MM.1S (cell line): ENCODE results near the gene PKD2L1.

Experiments
- DNase-seq: peaks from one replicate; pipeline ENCODE4 v3.0.0-alpha.2; 2015
- H2AFZ ChIP-seq: fragments of 300-600 bp; sonication (generic); 2 replicates; pipeline ENCODE4 v1.6.0; 2016; ENCODE audit warnings: antibody characterized with exemption, low read length
- H3F3A ChIP-seq: fragments of 300-600 bp; sonication (generic); 2 replicates; pipeline ENCODE4 v1.6.1; 2016; ENCODE audit warnings: mild to moderate bottlenecking, antibody characterized with exemption, low read length, moderate library complexity, mixed read lengths; ENCODE audit not compliant: insufficient read depth
- H3K27ac ChIP-seq: fragments of 300-600 bp; sonication (generic); 2 replicates; pipeline ENCODE4 v1.5.1; 2016; ENCODE audit warnings: mild to moderate bottlenecking, low read length
- H3K27me3 ChIP-seq: fragments of 300-600 bp; sonication (generic); replicated peaks from 2 replicates; pipeline ENCODE4 v1.6.0; 2016; ENCODE audit warnings: low read length; ENCODE audit not compliant: insufficient read depth
- H3K36me3 ChIP-seq: fragments of 300-600 bp; sonication (generic); replicated peaks from 2 replicates; pipeline ENCODE4 v1.6.1; 2016; ENCODE audit warnings: mild to moderate bottlenecking, low read length, mixed read lengths; ENCODE audit not compliant: insufficient read depth
- H3K4me1 ChIP-seq: fragments of 300-600 bp; sonication (generic); 2 replicates; pipeline ENCODE4 v1.6.1; 2016; ENCODE audit warnings: low read length, mixed read lengths
- H3K4me2 ChIP-seq: fragments of 300-600 bp; sonication (generic); 2 replicates; pipeline ENCODE4 v1.6.0; 2016; ENCODE audit warnings: low read depth, low read length
- H3K4me3 ChIP-seq: fragments of 300-600 bp; sonication (generic); 2 replicates; pipeline ENCODE4 v1.5.1; 2016; ENCODE audit warnings: low read length, mixed read lengths
- H3K79me2 ChIP-seq: fragments of 300-600 bp; sonication (generic); 2 replicates; pipeline ENCODE4 v1.6.1; 2016; ENCODE audit warnings: mixed run types, low read length, mixed read lengths
- H3K9ac ChIP-seq: fragments of 300-600 bp; sonication (generic); 2 replicates; pipeline ENCODE4 v1.6.1; 2016; ENCODE audit warnings: low read length, mixed read lengths
- H3K9me2 ChIP-seq: fragments of 300-600 bp; sonication (generic); replicated peaks from 2 replicates; pipeline ENCODE4 v1.6.1; 2016; ENCODE audit warnings: mild to moderate bottlenecking, low read length, mixed read lengths; ENCODE audit not compliant: insufficient read depth
- H3K9me3 ChIP-seq: fragments of 300-600 bp; sonication (generic); replicated peaks from 2 replicates; pipeline ENCODE4 v1.6.1; 2016; ENCODE audit warnings: mild to moderate bottlenecking, low read length, mixed read lengths; ENCODE audit not compliant: insufficient read depth
- H4K20me1 ChIP-seq: fragments of 300-600 bp; sonication (generic); 2 replicates; pipeline ENCODE4 v1.6.1; 2016; ENCODE audit warnings: mild to moderate bottlenecking, low read length, moderate library complexity, mixed read lengths; ENCODE audit not compliant: insufficient read depth
- EZH2 ChIP-seq: fragments of 300-600 bp; sonication (generic); optimal IDR thresholded peaks from 2 replicates; pipeline ENCODE3; 2017; ENCODE audit warnings: low read depth, mild to moderate bottlenecking, antibody characterized with exemption, low read length, mixed read lengths
- EZH2phosphoT487 ChIP-seq: fragments of 300-600 bp; sonication (generic); IDR thresholded peaks from 2 replicates; pipeline ENCODE4 v1.6.1; 2018; ENCODE audit warnings: antibody characterized with exemption, low read length
- TF ChIP-seq, protein P1 (sequence below): fragments of 300-600 bp; sonication (generic); IDR thresholded peaks from 2 replicates; pipeline ENCODE4 v1.5.1; 2016; ENCODE audit warnings: antibody characterized with exemption, low read length, mixed read lengths

PKD2L1 gene

DNA sequence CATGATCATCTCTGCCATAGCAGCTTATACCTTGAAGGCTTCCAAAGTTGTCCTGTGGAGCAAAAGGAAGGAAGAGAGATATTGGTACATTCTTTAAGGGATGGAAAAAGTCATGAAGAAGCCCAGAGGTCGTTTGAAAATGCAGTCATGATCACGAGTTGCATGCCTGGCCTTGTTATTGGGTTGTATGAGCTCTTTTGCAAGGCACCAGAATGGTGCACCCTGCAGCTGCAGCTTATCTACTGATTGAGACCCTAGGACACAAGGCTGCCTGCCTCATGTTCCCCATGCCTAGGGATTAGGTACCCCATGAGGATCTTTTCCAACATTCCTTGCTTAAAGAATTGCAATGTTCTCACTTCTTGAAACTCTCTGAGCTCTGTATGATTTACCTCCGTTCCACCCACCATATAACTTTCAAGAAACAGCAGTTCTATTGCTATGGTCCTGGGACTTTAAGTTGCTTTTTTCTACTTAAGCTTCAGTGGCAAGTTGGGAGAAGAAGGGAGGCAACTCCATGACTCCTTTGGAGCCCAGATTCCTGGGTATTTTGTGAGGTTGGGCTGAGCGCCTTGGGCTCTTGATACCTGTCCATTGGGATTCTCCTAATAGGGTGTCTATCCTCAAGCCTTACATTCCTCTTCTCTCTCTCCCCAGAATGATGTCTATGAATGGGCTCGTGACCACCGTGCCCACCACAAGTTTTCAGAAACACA lies 23.9 kb upstream of the PKD2L1 start:
- Histone ChIP-seq H3K4me1 (peaks cover 11% of the 10 kb centered on the region), H4K20me1 (peaks cover 20% of the 10 kb centered on the region; the same call in 1 of the 2 replicates), H3K79me2 (peaks cover 57% of the 10 kb centered on the region)

GRCh38 chr10:100350914-100351485 lies 21.0 kb upstream of the PKD2L1 start:
- H3K9me3 ChIP-seq, result no peaks in the 10 kb centered on the region
- peaks cover 41% of the 10 kb centered on the region for H3K36me3 ChIP-seq
- H3K4me2 ChIP-seq, result peak overlapping the region; percentile 73; the same call in 1 of the 2 replicates
- H3K79me2 ChIP-seq, result peaks cover 71% of the 10 kb centered on the region
- H3K4me3 ChIP-seq, result no peak overlapping the region
- no peaks in the 10 kb centered on the region for H3F3A ChIP-seq
- H3K9ac ChIP-seq, result no peak overlapping the region
- TF ChIP-seq, protein P1, sequence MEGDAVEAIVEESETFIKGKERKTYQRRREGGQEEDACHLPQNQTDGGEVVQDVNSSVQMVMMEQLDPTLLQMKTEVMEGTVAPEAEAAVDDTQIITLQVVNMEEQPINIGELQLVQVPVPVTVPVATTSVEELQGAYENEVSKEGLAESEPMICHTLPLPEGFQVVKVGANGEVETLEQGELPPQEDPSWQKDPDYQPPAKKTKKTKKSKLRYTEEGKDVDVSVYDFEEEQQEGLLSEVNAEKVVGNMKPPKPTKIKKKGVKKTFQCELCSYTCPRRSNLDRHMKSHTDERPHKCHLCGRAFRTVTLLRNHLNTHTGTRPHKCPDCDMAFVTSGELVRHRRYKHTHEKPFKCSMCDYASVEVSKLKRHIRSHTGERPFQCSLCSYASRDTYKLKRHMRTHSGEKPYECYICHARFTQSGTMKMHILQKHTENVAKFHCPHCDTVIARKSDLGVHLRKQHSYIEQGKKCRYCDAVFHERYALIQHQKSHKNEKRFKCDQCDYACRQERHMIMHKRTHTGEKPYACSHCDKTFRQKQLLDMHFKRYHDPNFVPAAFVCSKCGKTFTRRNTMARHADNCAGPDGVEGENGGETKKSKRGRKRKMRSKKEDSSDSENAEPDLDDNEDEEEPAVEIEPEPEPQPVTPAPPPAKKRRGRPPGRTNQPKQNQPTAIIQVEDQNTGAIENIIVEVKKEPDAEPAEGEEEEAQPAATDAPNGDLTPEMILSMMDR, result no peak
- TF ChIP-seq EZH2phosphoT487 (no peak), EZH2 (no peak)
- no peak overlapping the region for H2AFZ ChIP-seq
- H3K4me1 ChIP-seq, result peaks cover 15% of the 10 kb centered on the region
- peaks cover 21% of the 10 kb centered on the region; the same call in 1 of the 2 replicates for H4K20me1 ChIP-seq
- H3K27me3 ChIP-seq, result no peaks in the 10 kb centered on the region
- H3K9me2 ChIP-seq, result no peaks in the 10 kb centered on the region
- H3K27ac ChIP-seq, result no peak overlapping the region
- no peak for DNase-seq

More for the DNA sequence above, 23.9 kb upstream of the PKD2L1 start:
- H2AFZ ChIP-seq, result no peak overlapping the region
- H3K27me3 ChIP-seq, result no peaks in the 10 kb centered on the region
- H3K9ac ChIP-seq, result no peak overlapping the region
- H3K4me2 ChIP-seq, result no peak overlapping the region
- no peaks in the 10 kb centered on the region for H3K9me2 ChIP-seq
- H3K4me3 ChIP-seq, result no peak overlapping the region
- no peak for DNase-seq
- no peak overlapping the region for H3K27ac ChIP-seq
- TF ChIP-seq, protein P1, result no peak
- TF ChIP-seq EZH2phosphoT487, result no peak
- TF ChIP-seq EZH2, result no peak
- H3F3A ChIP-seq, result no peaks in the 10 kb centered on the region; the same call in 1 of the 2 replicates
- peaks cover 51% of the 10 kb centered on the region for H3K36me3 ChIP-seq
- no peaks in the 10 kb centered on the region for H3K9me3 ChIP-seq

GRCh38 chr10:100349672-100350071 lies 19.6 kb upstream of the PKD2L1 start:
- H3K27ac ChIP-seq, result no peak overlapping the region
- no peaks in the 10 kb centered on the region for H3K9me3 ChIP-seq
- no peaks in the 10 kb centered on the region for H3F3A ChIP-seq
- no peaks in the 10 kb centered on the region for H3K27me3 ChIP-seq
- H3K36me3 ChIP-seq, result peaks cover 36% of the 10 kb centered on the region
- no peak overlapping the region for H2AFZ ChIP-seq
- peaks cover 66% of the 10 kb centered on the region for H3K79me2 ChIP-seq
- peak overlapping the region; percentile 4; the same call in 1 of the 2 replicates for H3K9ac ChIP-seq
- H4K20me1 ChIP-seq, result peaks cover 21% of the 10 kb centered on the region; the same call in 1 of the 2 replicates
- peaks cover 19% of the 10 kb centered on the region for H3K4me1 ChIP-seq
- no peak for DNase-seq
- TF ChIP-seq, protein P1, result no peak
- TF ChIP-seq EZH2 (no peak), EZH2phosphoT487 (no peak)
- peak overlapping the region; percentile 73; the same call in 1 of the 2 replicates for H3K4me2 ChIP-seq
- H3K4me3 ChIP-seq, result peak overlapping the region; percentile 99; the same call in 1 of the 2 replicates
- H3K9me2 ChIP-seq, result no peaks in the 10 kb centered on the region
